Activated CD4-positive, alpha-beta T cell treated with anti-CD3 and anti-CD28 coated beads, Interleukin-2, amount 10 ng/mL, durations not matched to agents 7 days and 5 days (primary cell): Measurements from ENCODE around the gene MAML3. TPM values are rescaled to one million over a fixed set of nuclear protein-coding genes. Genes with fewer than 3 reads are reported as not detected.
A peak's percentile ranks its signal among the peaks of the same experiment; 100 is the strongest.

ENCODE experiments used
- CTCF ChIA-PET: fragments of 350-600 bp; sonication (Branson Sonifier 250); formaldehyde crosslinking; loops from one replicate; lab custom pipeline; 2021; ENCODE audit warnings: antibody characterized with exemption; lab: Charles Lee
- POLR2A ChIA-PET: fragments of 350-600 bp; sonication (Branson Sonifier 250); formaldehyde crosslinking; loops from one replicate; lab custom pipeline; 2021; ENCODE audit warnings: antibody characterized with exemption; lab: Charles Lee
- DNase-seq: peaks from one replicate; pipeline ENCODE4 v3.0.0-alpha.2; 2020
- H3K27ac Mint-ChIP-seq: one replicate; pipeline ENCODE4 v1.8.0; 2021; ENCODE audit warnings: mild to moderate bottlenecking, moderate library complexity, mixed read lengths
- H3K27me3 Mint-ChIP-seq: one replicate; pipeline ENCODE4 v1.8.0; 2021; ENCODE audit warnings: mixed read lengths
- H3K36me3 Mint-ChIP-seq: one replicate; pipeline ENCODE4 v1.8.0; 2021; ENCODE audit warnings: low read depth, mixed read lengths
- H3K4me1 Mint-ChIP-seq: one replicate; pipeline ENCODE4 v1.8.0; 2021; ENCODE audit warnings: mixed read lengths
- H3K4me3 Mint-ChIP-seq: one replicate; pipeline ENCODE4 v1.8.0; 2021; ENCODE audit warnings: mild to moderate bottlenecking, moderate library complexity, mixed read lengths
- H3K9me3 Mint-ChIP-seq: one replicate; pipeline ENCODE4 v1.8.0; 2021; ENCODE audit warnings: mixed read lengths
- total RNA-seq, 2 experiments: library from RNA; stranded (reverse); gene quantifications; one replicate each; pipeline ENCODE4 v1.2.3, GENCODE V29; 2021

MAML3 gene
- total RNA-seq, result 1 to 10 TPM; 2.0 to 2.2 TPM

DNA sequence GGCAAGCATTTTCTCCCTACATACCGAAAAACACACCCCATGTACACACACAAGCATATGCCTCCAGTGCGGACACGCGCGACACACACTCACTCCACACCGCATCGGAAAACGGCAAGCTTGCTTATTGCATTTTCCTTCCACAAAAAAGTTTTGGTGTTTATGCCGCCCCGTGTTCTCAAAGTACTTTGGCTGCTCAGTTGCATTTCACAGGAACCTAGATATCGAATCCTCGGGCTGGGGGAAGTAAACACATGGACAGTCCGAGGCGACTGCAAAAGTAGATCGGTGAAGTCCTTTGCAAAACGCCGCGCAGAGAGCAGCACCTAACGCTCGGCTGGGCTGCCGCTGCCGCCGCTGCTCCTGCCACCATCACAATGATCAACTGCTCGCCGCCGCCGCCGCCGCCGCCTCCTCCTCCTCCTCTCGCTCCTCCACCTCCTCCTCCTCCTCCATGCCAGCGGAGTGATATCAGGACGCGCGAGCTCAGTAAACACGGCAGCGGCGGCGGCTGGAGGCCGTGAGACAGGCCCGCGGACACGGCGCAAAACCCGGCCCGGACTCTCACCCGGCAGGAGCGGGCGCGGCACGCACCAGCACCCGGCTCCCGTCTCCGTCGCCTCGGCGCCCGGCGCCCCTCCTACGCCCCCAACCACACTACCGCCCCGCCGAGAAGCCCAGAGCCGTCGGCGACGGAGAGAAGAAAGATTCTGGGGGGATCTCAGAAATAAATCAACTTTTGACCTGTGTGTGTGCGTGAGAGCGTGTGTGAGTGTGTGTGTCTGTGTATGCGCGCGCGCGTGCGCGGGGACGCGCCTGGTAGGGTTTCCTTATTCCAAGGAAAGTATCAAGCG lies at the start of gene MAML3:
Gene MAML3, minus strand, starts transcription at position 467 of the 854 bp plus-strand sequence. CDS start 857 bp downstream, outside the sequence.
- ChIA-PET CTCF (interaction anchor here (0.8 to 2.6 kb wide), 7 partner anchors 9 to 102 kb away, joined by 3 to 11 read pairs (median 4); no protein-coding TSS in a partner anchor), POLR2A (no interaction called here)
- Mint-ChIP-seq H3K4me3 (peak within 1 kb of the TSS; percentile 95), H3K27ac (peak within 1 kb of the TSS; percentile 83), H3K36me3 (no peaks in the 10 kb centered on the region), H3K27me3 (peaks cover 40% of the 10 kb centered on the region), H3K4me1 (peaks cover 59% of the 10 kb centered on the region), H3K9me3 (no peaks in the 10 kb centered on the region)
- DNase-seq, result peak; percentile 86

GRCh38 chr4:140198942-140199341 lies 45.0 kb upstream of the MAML3 start:
- ChIA-PET CTCF (interaction anchor here (0.6 to 1.3 kb wide), 2 partner anchors 15 to 1429 kb away, joined by 3 to 4 read pairs; no protein-coding TSS in a partner anchor), POLR2A (no interaction called here)
- Mint-ChIP-seq H3K4me3 (no peak overlapping the region), H3K27me3 (peaks cover 28% of the 10 kb centered on the region), H3K36me3 (no peaks in the 10 kb centered on the region), H3K27ac (no peak overlapping the region), H3K9me3 (peaks cover 11% of the 10 kb centered on the region), H3K4me1 (no peaks in the 10 kb centered on the region)
- no peak for DNase-seq

DNA sequence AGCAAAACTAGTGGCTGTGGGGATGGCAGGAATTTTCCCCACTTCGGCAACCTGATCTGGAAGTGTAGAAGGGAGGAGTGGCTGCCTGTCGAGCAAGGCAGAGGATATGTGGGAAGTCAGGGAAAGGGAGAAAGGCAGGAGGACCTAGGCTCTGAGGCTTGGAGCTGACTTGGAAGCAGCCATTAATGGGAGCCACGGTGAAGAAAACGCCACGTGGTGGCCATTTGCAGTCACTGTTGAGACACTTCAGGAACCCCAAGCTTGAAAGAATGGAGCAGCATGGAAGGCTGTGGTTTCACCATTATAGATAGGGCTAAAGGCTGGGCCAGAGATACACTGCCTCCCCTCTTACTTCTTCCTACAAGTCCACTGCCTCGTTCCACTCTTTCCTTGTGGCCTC lies 41.8 kb upstream of the MAML3 start:
- POLR2A ChIA-PET, result no interaction called here
- Mint-ChIP-seq H3K4me1 (no peaks in the 10 kb centered on the region), H3K27ac (no peak overlapping the region), H3K27me3 (peaks cover 21% of the 10 kb centered on the region), H3K9me3 (peaks cover 11% of the 10 kb centered on the region), H3K4me3 (no peak overlapping the region), H3K36me3 (no peaks in the 10 kb centered on the region)
- CTCF ChIA-PET, result no interaction called here
- DNase-seq, result no peak

DNA sequence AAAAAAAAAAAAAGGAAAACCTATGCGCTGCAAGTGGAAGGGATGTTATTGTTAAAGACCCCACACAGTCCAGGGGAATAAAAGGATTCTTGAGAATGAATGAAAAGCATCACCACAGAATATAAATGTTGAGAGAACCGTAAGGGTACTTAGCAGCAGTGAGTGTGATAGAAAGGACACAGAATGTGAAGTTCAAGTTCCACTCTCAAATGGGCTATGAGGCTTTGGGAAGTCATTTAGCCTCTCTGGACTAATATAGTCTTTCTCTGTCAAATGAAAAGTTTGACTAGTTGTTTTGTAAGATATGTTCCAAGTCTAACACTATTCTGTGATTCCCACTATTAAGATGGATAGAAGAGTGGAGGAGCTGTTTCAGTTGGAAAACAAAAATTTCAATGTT lies 35.8 kb upstream of the MAML3 start:
- no peak overlapping the region for H3K4me3 Mint-ChIP-seq
- CTCF ChIA-PET, result no interaction called here
- no peak overlapping the region for H3K27ac Mint-ChIP-seq
- POLR2A ChIA-PET, result no interaction called here
- peaks cover 5% of the 10 kb centered on the region for H3K27me3 Mint-ChIP-seq
- no peaks in the 10 kb centered on the region for H3K4me1 Mint-ChIP-seq
- DNase-seq, result no peak
- H3K9me3 Mint-ChIP-seq, result no peaks in the 10 kb centered on the region
- H3K36me3 Mint-ChIP-seq, result no peaks in the 10 kb centered on the region

DNA sequence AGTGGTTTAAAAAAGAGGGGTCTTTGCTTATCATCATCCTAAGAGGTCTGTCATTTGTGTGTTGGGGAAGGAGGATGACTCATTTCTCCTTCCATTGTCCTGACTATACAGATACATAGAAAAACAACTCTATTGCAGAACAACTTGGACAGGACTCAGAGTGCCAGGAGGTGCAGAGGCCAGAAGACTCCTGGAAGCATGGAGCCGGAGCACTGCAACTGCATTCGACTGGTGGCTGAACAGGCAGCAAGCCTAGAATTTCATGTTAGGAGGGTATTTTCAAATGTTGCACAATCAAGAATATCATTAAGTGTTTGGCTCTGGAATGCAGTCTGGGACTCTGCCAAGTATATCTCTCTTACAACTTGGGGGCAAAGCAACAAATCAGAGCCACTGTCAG lies 35.0 kb upstream of the MAML3 start:
- Mint-ChIP-seq H3K4me1 (no peaks in the 10 kb centered on the region), H3K27me3 (peaks cover 10% of the 10 kb centered on the region), H3K9me3 (no peaks in the 10 kb centered on the region), H3K36me3 (no peaks in the 10 kb centered on the region), H3K27ac (no peak overlapping the region), H3K4me3 (no peak overlapping the region)
- no peak for DNase-seq
- ChIA-PET POLR2A (no interaction called here), CTCF (no interaction called here)

DNA sequence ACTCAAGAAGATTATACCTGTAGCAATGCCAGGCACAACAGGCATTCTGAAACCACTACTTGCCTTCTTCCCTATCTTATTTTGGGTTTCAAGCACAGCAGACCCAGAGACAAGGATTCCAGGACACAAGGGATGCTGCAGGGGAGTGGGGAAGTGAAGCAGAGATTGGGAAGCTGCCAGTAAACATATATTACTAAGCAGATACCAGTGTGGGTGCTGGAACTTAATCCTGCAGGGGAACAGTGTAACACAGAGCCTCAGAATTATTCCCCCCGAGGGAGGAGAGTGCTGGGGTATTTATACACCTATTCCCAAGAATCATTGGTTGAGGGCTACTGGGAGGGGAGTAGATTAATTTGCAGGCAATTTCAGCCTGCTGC lies 33.3 kb upstream of the MAML3 start:
- ChIA-PET CTCF (no interaction called here), POLR2A (no interaction called here)
- no peaks in the 10 kb centered on the region for H3K9me3 Mint-ChIP-seq
- DNase-seq, result no peak
- H3K4me3 Mint-ChIP-seq, result no peak overlapping the region
- no peaks in the 10 kb centered on the region for H3K36me3 Mint-ChIP-seq
- peaks cover 10% of the 10 kb centered on the region for H3K27me3 Mint-ChIP-seq
- H3K4me1 Mint-ChIP-seq, result no peaks in the 10 kb centered on the region
- H3K27ac Mint-ChIP-seq, result no peak overlapping the region

- Mint-ChIP-seq H3K9me3 (no peaks in the 10 kb centered on the region), H3K4me3 (no peak overlapping the region), H3K36me3 (no peaks in the 10 kb centered on the region), H3K27ac (no peak overlapping the region), H3K4me1 (no peaks in the 10 kb centered on the region), H3K27me3 (peaks cover 10% of the 10 kb centered on the region)
- POLR2A ChIA-PET, result no interaction called here
- CTCF ChIA-PET, result interaction anchor here (0.6 kb wide), 1 partner anchor 413 kb away, joined by 3 read pairs; no protein-coding TSS in a partner anchor
- no peak for DNase-seq
Observed at GRCh38 chr4:140186651-140187315, 32.8 kb upstream of the MAML3 start.

GRCh38 chr4:140186082-140186438 lies 32.1 kb upstream of the MAML3 start:
- H3K9me3 Mint-ChIP-seq, result no peaks in the 10 kb centered on the region
- DNase-seq, result no peak
- no peak overlapping the region for H3K4me3 Mint-ChIP-seq
- no peak overlapping the region for H3K27ac Mint-ChIP-seq
- H3K4me1 Mint-ChIP-seq, result no peaks in the 10 kb centered on the region
- ChIA-PET POLR2A (no interaction called here), CTCF (interaction anchor here (1.3 to 1.5 kb wide), 2 partner anchors 29 to 49 kb away, joined by 3 to 4 read pairs; no protein-coding TSS in a partner anchor)
- no peaks in the 10 kb centered on the region for H3K36me3 Mint-ChIP-seq
- H3K27me3 Mint-ChIP-seq, result peaks cover 10% of the 10 kb centered on the region

GRCh38 chr4:140185412-140186081 lies 31.6 kb upstream of the MAML3 start:
- Mint-ChIP-seq H3K4me1 (no peaks in the 10 kb centered on the region), H3K4me3 (no peak overlapping the region), H3K27ac (no peak overlapping the region), H3K9me3 (no peaks in the 10 kb centered on the region), H3K36me3 (no peaks in the 10 kb centered on the region), H3K27me3 (peaks cover 10% of the 10 kb centered on the region)
- DNase-seq, result no peak
- ChIA-PET CTCF (interaction anchor here (1.3 to 1.5 kb wide), 2 partner anchors 29 to 50 kb away, joined by 3 to 4 read pairs; no protein-coding TSS in a partner anchor), POLR2A (no interaction called here)

GRCh38 chr4:140183270-140183669 lies 29.3 kb upstream of the MAML3 start:
- ChIA-PET CTCF (interaction anchor here (0.7 to 1.4 kb wide), 2 partner anchors 15 to 392 kb away, joined by 3 to 4 read pairs; no protein-coding TSS in a partner anchor), POLR2A (no interaction called here)
- no peaks in the 10 kb centered on the region for H3K36me3 Mint-ChIP-seq
- H3K4me3 Mint-ChIP-seq, result no peak overlapping the region
- H3K27me3 Mint-ChIP-seq, result peaks cover 10% of the 10 kb centered on the region
- no peak overlapping the region for H3K27ac Mint-ChIP-seq
- H3K4me1 Mint-ChIP-seq, result no peaks in the 10 kb centered on the region
- DNase-seq, result no peak
- H3K9me3 Mint-ChIP-seq, result no peaks in the 10 kb centered on the region

- Mint-ChIP-seq H3K9me3 (no peaks in the 10 kb centered on the region), H3K36me3 (no peaks in the 10 kb centered on the region), H3K4me1 (no peaks in the 10 kb centered on the region), H3K4me3 (no peak overlapping the region), H3K27ac (no peak overlapping the region), H3K27me3 (peaks cover 16% of the 10 kb centered on the region)
- ChIA-PET CTCF (interaction anchor here (1.0 to 1.5 kb wide), 2 partner anchors 12 to 30 kb away, joined by 3 to 5 read pairs; no protein-coding TSS in a partner anchor), POLR2A (no interaction called here)
- DNase-seq, result no peak
Observed at GRCh38 chr4:140180577-140180976, 26.6 kb upstream of the MAML3 start.

- Mint-ChIP-seq H3K9me3 (no peaks in the 10 kb centered on the region), H3K36me3 (no peaks in the 10 kb centered on the region), H3K4me1 (peaks cover 4% of the 10 kb centered on the region), H3K27ac (no peak overlapping the region), H3K27me3 (peaks cover 13% of the 10 kb centered on the region), H3K4me3 (no peak overlapping the region)
- DNase-seq, result no peak
- ChIA-PET POLR2A (no interaction called here), CTCF (no interaction called here)
Observed at GRCh38 chr4:140176735-140177134, 22.8 kb upstream of the MAML3 start.
